Chondrocyte (in vitro differentiated cells): ENCODE data around the gene PHIP. TPM values are rescaled to one million over a fixed set of nuclear protein-coding genes. Genes with fewer than 3 reads are reported as not detected.

Source experiments
- DNase-seq: peaks from one replicate; pipeline ENCODE4 v3.0.0; 2021; ENCODE audit warnings: mixed read lengths, low spot score
- H3K27ac Mint-ChIP-seq: one replicate; pipeline ENCODE4 v1.8.0; 2021; ENCODE audit warnings: mild to moderate bottlenecking, moderate library complexity, mixed read lengths; ENCODE audit not compliant: unreplicated experiment
- H3K27me3 Mint-ChIP-seq: 2 replicates; pipeline ENCODE4 v1.8.0; 2021; ENCODE audit warnings: low read depth, mixed read lengths
- H3K36me3 Mint-ChIP-seq: 2 replicates; pipeline ENCODE4 v1.8.0; 2021; ENCODE audit warnings: low read depth, mixed read lengths
- H3K4me1 Mint-ChIP-seq: 2 replicates; pipeline ENCODE4 v1.8.0; 2021; ENCODE audit warnings: low read depth, mild to moderate bottlenecking, mixed read lengths
- H3K4me3 Mint-ChIP-seq: one replicate; pipeline ENCODE4 v1.8.0; 2021; ENCODE audit warnings: mild to moderate bottlenecking, moderate library complexity, mixed read lengths; ENCODE audit not compliant: unreplicated experiment
- H3K9me3 Mint-ChIP-seq: 2 replicates; pipeline ENCODE4 v1.8.0; 2021; ENCODE audit warnings: low read depth, mixed read lengths
- CTCF ChIP-seq: fragments of 200-600 bp; sonication (generic); IDR thresholded peaks from 2 replicates; pipeline ENCODE4 v1.5.0; 2021; ENCODE audit warnings: antibody characterized with exemption, mild to moderate bottlenecking, moderate library complexity
- total RNA-seq: library from RNA; stranded (reverse); gene quantifications from 3 replicates; pipeline ENCODE4 v1.2.1, GENCODE V29; 2021

The PHIP gene
- total RNA-seq, 1 donor from 2014 or later = 11.9 TPM

- H3K4me3 Mint-ChIP-seq = no peak overlapping the region
- no peak overlapping the region for H3K27ac Mint-ChIP-seq
- DNase-seq = no peak
- TF ChIP-seq CTCF = no peak
- no peaks in the 10 kb centered on the region for H3K4me1 Mint-ChIP-seq
- peaks cover 18% of the 10 kb centered on the region for H3K36me3 Mint-ChIP-seq
- no peaks in the 10 kb centered on the region for H3K27me3 Mint-ChIP-seq
- no peaks in the 10 kb centered on the region for H3K9me3 Mint-ChIP-seq
Measured at GRCh38 chr6:78967191-78967590, 110.9 kb downstream of the PHIP start.

GRCh38 chr6:78966542-78966941 is 111.5 kb downstream of the PHIP start:
- TF ChIP-seq CTCF = no peak
- H3K27ac Mint-ChIP-seq = no peak overlapping the region
- no peak for DNase-seq
- H3K9me3 Mint-ChIP-seq = no peaks in the 10 kb centered on the region
- no peaks in the 10 kb centered on the region for H3K4me1 Mint-ChIP-seq
- H3K4me3 Mint-ChIP-seq = no peak overlapping the region
- H3K27me3 Mint-ChIP-seq = no peaks in the 10 kb centered on the region
- peaks cover 22% of the 10 kb centered on the region for H3K36me3 Mint-ChIP-seq

GRCh38 chr6:78962448-78962847 is 115.6 kb downstream of the PHIP start:
- H3K9me3 Mint-ChIP-seq = no peaks in the 10 kb centered on the region
- H3K27me3 Mint-ChIP-seq = no peaks in the 10 kb centered on the region
- H3K4me3 Mint-ChIP-seq = no peak overlapping the region
- DNase-seq = no peak
- TF ChIP-seq CTCF = no peak
- no peaks in the 10 kb centered on the region for H3K4me1 Mint-ChIP-seq
- no peak overlapping the region for H3K27ac Mint-ChIP-seq
- peaks cover 16% of the 10 kb centered on the region for H3K36me3 Mint-ChIP-seq

GRCh38 chr6:78954740-78955139 is 123.3 kb downstream of the PHIP start:
- H3K4me1 Mint-ChIP-seq = peaks cover 5% of the 10 kb centered on the region
- TF ChIP-seq CTCF = no peak
- peaks cover 10% of the 10 kb centered on the region for H3K9me3 Mint-ChIP-seq
- peaks cover 32% of the 10 kb centered on the region for H3K36me3 Mint-ChIP-seq
- no peak for DNase-seq
- no peaks in the 10 kb centered on the region for H3K27me3 Mint-ChIP-seq
- no peak overlapping the region for H3K27ac Mint-ChIP-seq
- no peak overlapping the region for H3K4me3 Mint-ChIP-seq

- TF ChIP-seq CTCF = no peak
- peaks cover 19% of the 10 kb centered on the region for H3K9me3 Mint-ChIP-seq
- H3K27me3 Mint-ChIP-seq = no peaks in the 10 kb centered on the region
- H3K36me3 Mint-ChIP-seq = peaks cover 41% of the 10 kb centered on the region
- H3K4me1 Mint-ChIP-seq = peaks cover 8% of the 10 kb centered on the region
- no peak for DNase-seq
- no peak overlapping the region for H3K4me3 Mint-ChIP-seq
- H3K27ac Mint-ChIP-seq = no peak overlapping the region
Measured at GRCh38 chr6:78953798-78954197, 124.3 kb downstream of the PHIP start.
